Measurements from ENCODE around the gene PRLR. TPM values are rescaled to one million over a fixed set of nuclear protein-coding genes. Genes with fewer than 3 reads are reported as not detected.
A peak's percentile ranks its signal among the peaks of the same experiment; 100 is the strongest.

PRLR gene
- total and polyA plus RNA-seq, 2 of the 13 experiments (the other 11 are each of a cell fraction or from before 2014, with no cell fraction given): 12.2 to 13.3 TPM

DNA sequence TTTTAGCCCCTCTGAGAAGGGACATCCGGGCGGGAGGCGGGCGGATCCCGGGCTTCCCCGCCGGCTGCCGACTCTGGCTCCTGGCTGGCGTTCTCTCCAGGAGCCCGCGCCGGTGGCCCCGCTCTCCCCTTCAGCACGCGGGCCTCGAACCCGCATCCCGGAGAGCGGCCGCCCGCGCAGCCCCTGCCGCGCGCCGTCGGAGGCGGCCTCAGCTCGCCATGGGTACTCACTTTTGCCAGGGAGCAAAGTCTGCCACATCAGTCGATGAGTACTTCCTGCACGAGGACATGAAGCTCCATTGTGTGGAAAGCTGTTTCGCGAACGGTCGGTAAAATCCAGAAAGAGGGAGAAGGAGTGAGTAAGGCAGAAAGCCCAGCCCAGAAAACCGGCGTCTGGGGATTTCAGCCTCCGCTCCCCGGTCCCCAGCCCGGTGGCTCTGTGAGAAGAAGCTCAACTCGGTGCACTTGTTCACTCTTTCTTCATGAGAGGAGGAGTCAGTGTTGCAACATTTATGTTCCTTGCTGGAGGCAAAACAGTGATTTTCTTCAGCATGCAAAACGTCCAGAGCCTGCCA, at the start of gene PRLR (continued):
- TF ChIP-seq, protein P1, sequence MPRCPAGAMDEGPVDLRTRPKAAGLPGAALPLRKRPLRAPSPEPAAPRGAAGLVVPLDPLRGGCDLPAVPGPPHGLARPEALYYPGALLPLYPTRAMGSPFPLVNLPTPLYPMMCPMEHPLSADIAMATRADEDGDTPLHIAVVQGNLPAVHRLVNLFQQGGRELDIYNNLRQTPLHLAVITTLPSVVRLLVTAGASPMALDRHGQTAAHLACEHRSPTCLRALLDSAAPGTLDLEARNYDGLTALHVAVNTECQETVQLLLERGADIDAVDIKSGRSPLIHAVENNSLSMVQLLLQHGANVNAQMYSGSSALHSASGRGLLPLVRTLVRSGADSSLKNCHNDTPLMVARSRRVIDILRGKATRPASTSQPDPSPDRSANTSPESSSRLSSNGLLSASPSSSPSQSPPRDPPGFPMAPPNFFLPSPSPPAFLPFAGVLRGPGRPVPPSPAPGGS (CRISPR knock-in tag; IDR thresholded peaks at IDR 0.05): 0 out of 2 replicates have a peak, but pooled peaks have one; percentile 42
- no peak for TF ChIP-seq GPN1 (CRISPR knock-in tag; IDR thresholded peaks at IDR 0.05; ENCODE audit: borderline replicate concordance)
- TF ChIP-seq ZBTB42 (CRISPR knock-in tag; IDR thresholded peaks at IDR 0.05): no peak
- 0 out of 2 replicates have a peak, but pooled peaks have one; percentile 38 for TF ChIP-seq KDM6A (CRISPR knock-in tag; IDR thresholded peaks at IDR 0.05; ENCODE audit: low read depth)
- TF ChIP-seq, protein P2, sequence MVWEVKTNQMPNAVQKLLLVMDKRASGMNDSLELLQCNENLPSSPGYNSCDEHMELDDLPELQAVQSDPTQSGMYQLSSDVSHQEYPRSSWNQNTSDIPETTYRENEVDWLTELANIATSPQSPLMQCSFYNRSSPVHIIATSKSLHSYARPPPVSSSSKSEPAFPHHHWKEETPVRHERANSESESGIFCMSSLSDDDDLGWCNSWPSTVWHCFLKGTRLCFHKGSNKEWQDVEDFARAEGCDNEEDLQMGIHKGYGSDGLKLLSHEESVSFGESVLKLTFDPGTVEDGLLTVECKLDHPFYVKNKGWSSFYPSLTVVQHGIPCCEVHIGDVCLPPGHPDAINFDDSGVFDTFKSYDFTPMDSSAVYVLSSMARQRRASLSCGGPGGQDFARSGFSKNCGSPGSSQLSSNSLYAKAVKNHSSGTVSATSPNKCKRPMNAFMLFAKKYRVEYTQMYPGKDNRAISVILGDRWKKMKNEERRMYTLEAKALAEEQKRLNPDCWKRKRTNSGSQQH (CRISPR knock-in tag; IDR thresholded peaks at IDR 0.05; ENCODE audit: low read depth): 0 out of 2 replicates have a peak, but pooled peaks have one; percentile 45
- TF ChIP-seq ZNF205 (CRISPR knock-in tag; IDR thresholded peaks at IDR 0.05): no peak
- no peak for TF ChIP-seq ATRX (CRISPR knock-in tag; IDR thresholded peaks at IDR 0.05; ENCODE audit: borderline replicate concordance)
- TF ChIP-seq SATB2 (CRISPR knock-in tag; IDR thresholded peaks at IDR 0.05): no peak; the same call in 1 of the 2 replicates
- TF ChIP-seq ZNF670 (CRISPR knock-in tag; IDR thresholded peaks at IDR 0.05; ENCODE audit: borderline replicate concordance): no peak
- no peak for TF ChIP-seq ZBTB46 (CRISPR knock-in tag; IDR thresholded peaks at IDR 0.05; ENCODE audit: borderline replicate concordance)
- TF ChIP-seq, protein P3, sequence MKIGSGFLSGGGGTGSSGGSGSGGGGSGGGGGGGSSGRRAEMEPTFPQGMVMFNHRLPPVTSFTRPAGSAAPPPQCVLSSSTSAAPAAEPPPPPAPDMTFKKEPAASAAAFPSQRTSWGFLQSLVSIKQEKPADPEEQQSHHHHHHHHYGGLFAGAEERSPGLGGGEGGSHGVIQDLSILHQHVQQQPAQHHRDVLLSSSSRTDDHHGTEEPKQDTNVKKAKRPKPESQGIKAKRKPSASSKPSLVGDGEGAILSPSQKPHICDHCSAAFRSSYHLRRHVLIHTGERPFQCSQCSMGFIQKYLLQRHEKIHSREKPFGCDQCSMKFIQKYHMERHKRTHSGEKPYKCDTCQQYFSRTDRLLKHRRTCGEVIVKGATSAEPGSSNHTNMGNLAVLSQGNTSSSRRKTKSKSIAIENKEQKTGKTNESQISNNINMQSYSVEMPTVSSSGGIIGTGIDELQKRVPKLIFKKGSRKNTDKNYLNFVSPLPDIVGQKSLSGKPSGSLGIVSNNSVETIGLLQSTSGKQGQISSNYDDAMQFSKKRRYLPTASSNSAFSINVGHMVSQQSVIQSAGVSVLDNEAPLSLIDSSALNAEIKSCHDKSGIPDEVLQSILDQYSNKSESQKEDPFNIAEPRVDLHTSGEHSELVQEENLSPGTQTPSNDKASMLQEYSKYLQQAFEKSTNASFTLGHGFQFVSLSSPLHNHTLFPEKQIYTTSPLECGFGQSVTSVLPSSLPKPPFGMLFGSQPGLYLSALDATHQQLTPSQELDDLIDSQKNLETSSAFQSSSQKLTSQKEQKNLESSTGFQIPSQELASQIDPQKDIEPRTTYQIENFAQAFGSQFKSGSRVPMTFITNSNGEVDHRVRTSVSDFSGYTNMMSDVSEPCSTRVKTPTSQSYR (CRISPR knock-in tag; IDR thresholded peaks at IDR 0.05; ENCODE audit: borderline replicate concordance): no peak
- peak; percentile 52; the same call in 1 of the 2 replicates for TF ChIP-seq CEBPG (CRISPR knock-in tag; IDR thresholded peaks at IDR 0.05)
- peak; percentile 36; the same call in 1 of the 2 replicates for TF ChIP-seq ZFY (CRISPR knock-in tag; IDR thresholded peaks at IDR 0.05)
- no peak for TF ChIP-seq SNAI1 (CRISPR knock-in tag; IDR thresholded peaks at IDR 0.05; ENCODE audit: borderline replicate concordance)
- TF ChIP-seq ZNF264 (CRISPR knock-in tag; IDR thresholded peaks at IDR 0.05): no peak
- no peak for TF ChIP-seq PHF20 (CRISPR knock-in tag; IDR thresholded peaks at IDR 0.05)
- TF ChIP-seq JARID2 (CRISPR knock-in tag; IDR thresholded peaks at IDR 0.05; ENCODE audit: insufficient replicate concordance): no peak
- TF ChIP-seq, protein P4, sequence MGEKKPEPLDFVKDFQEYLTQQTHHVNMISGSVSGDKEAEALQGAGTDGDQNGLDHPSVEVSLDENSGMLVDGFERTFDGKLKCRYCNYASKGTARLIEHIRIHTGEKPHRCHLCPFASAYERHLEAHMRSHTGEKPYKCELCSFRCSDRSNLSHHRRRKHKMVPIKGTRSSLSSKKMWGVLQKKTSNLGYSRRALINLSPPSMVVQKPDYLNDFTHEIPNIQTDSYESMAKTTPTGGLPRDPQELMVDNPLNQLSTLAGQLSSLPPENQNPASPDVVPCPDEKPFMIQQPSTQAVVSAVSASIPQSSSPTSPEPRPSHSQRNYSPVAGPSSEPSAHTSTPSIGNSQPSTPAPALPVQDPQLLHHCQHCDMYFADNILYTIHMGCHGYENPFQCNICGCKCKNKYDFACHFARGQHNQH (CRISPR knock-in tag; IDR thresholded peaks at IDR 0.05): no peak
- TF ChIP-seq, protein P5, sequence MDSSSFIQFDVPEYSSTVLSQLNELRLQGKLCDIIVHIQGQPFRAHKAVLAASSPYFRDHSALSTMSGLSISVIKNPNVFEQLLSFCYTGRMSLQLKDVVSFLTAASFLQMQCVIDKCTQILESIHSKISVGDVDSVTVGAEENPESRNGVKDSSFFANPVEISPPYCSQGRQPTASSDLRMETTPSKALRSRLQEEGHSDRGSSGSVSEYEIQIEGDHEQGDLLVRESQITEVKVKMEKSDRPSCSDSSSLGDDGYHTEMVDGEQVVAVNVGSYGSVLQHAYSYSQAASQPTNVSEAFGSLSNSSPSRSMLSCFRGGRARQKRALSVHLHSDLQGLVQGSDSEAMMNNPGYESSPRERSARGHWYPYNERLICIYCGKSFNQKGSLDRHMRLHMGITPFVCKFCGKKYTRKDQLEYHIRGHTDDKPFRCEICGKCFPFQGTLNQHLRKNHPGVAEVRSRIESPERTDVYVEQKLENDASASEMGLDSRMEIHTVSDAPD (CRISPR knock-in tag; IDR thresholded peaks at IDR 0.05): no peak
- TF ChIP-seq MEIS1 (CRISPR knock-in tag; IDR thresholded peaks at IDR 0.05; ENCODE audit: borderline replicate concordance): 0 out of 2 replicates have a peak, but pooled peaks have one; percentile 44
